PC-9 (cell line): ENCODE measurements around the gene CYP11A1. TPM values are rescaled to one million over a fixed set of nuclear protein-coding genes. Genes with fewer than 3 reads are reported as not detected.

Experiments used
- BruUV-seq: library from RNA; stranded (reverse); fragments of 400-500 nt; replicated peaks from 2 replicates; lab custom pipeline; 2021; lab: Mats Ljungman, UMichigan
- CTCF ChIA-PET: fragments of 300-600 bp; sonication (Branson Sonifier 250); formaldehyde crosslinking; loops from one replicate; lab custom pipeline; 2022; ENCODE audit warnings: antibody characterized with exemption; lab: Charles Lee
- POLR2A ChIA-PET: fragments of 300-600 bp; sonication (Branson Sonifier 250); formaldehyde crosslinking; loops from one replicate; lab custom pipeline; 2022; ENCODE audit warnings: antibody characterized with exemption; ENCODE audit not compliant: unreplicated experiment; lab: Charles Lee
- DNase-seq, 2 experiments: peaks; one replicate each; pipeline versions ENCODE4 v3.0.0 to v3.0.0-alpha.2; 2015 to 2022; ENCODE audit warnings: mixed read lengths in 1 of 2
- H2AFZ ChIP-seq: fragments of 200-600 bp; sonication (generic); 2 replicates; pipeline ENCODE4 v1.8.1; 2017; ENCODE audit warnings: antibody characterized with exemption
- H3F3A ChIP-seq: fragments of 200-600 bp; sonication (generic); 2 replicates; pipeline ENCODE4 v1.8.1; 2017; ENCODE audit warnings: antibody characterized with exemption, mild to moderate bottlenecking, low read depth; ENCODE audit not compliant: insufficient read depth
- H3K27ac ChIP-seq: fragments of 200-600 bp; sonication (generic); 2 replicates; pipeline ENCODE4 v1.6.1; 2016; ENCODE audit warnings: mixed run types
- H3K27me3 ChIP-seq: fragments of 200-600 bp; sonication (generic); 2 replicates; pipeline ENCODE4 v1.6.1; 2016; ENCODE audit warnings: low read depth, mixed run types; ENCODE audit not compliant: insufficient read depth
- H3K36me3 ChIP-seq: fragments of 200-600 bp; sonication (generic); 2 replicates; pipeline ENCODE4 v1.6.1; 2016; ENCODE audit warnings: low read depth, mixed run types
- H3K4me1 ChIP-seq: fragments of 200-600 bp; sonication (generic); replicated peaks from 2 replicates; pipeline ENCODE4 v1.6.1; 2016; ENCODE audit warnings: mixed run types; ENCODE audit not compliant: insufficient read depth
- H3K4me2 ChIP-seq: fragments of 200-600 bp; sonication (generic); 2 replicates; pipeline ENCODE4 v1.6.1; 2017; ENCODE audit warnings: mixed run types
- H3K4me3 ChIP-seq: fragments of 200-600 bp; sonication (generic); 2 replicates; pipeline ENCODE4 v1.6.1; 2016; ENCODE audit warnings: mixed run types
- H3K79me2 ChIP-seq: fragments of 200-600 bp; sonication (generic); 2 replicates; pipeline ENCODE4 v1.6.1; 2017; ENCODE audit warnings: low read depth, mixed run types
- H3K9me2 ChIP-seq: fragments of 200-600 bp; sonication (generic); 2 replicates; pipeline ENCODE4 v1.8.1; 2017; ENCODE audit warnings: mild to moderate bottlenecking; ENCODE audit not compliant: insufficient read depth
- H3K9me3 ChIP-seq: fragments of 200-600 bp; sonication (generic); 2 replicates; pipeline ENCODE4 v1.8.1; 2016; ENCODE audit warnings: low read depth; ENCODE audit not compliant: insufficient read depth
- H4K20me1 ChIP-seq: fragments of 200-600 bp; sonication (generic); 2 replicates; pipeline ENCODE4 v1.8.1; 2017; ENCODE audit not compliant: insufficient read depth
- CTCF ChIP-seq: fragments of 200-600 bp; sonication (generic); conservative IDR thresholded peaks from 2 replicates; pipeline ENCODE4 v1.6.1; 2017; ENCODE audit warnings: mixed run types, antibody characterized with exemption, mild to moderate bottlenecking, moderate library complexity
- EZH2 ChIP-seq: fragments of 200-600 bp; sonication (generic); IDR thresholded peaks from 2 replicates; pipeline ENCODE4 v1.8.0; 2017; ENCODE audit warnings: antibody characterized with exemption, low read depth
- intact Hi-C: fragments of 100-400 bp; cut with micrococcal nuclease; formaldehyde crosslinking; loops from one replicate; pipeline ENCODE4 v1.10.0; 2022; ENCODE audit not compliant: unreplicated experiment
- total RNA-seq: library from RNA; stranded (reverse); gene quantifications from 2 replicates; pipeline ENCODE4 v1.2.3, GENCODE V29; 2021

CYP11A1 gene
- total RNA-seq, 1 experiment from 2014 or later: 7.1 TPM

GRCh38 chr15:74303741-74304309 lies 63.6 kb downstream of the CYP11A1 start:
- ChIA-PET POLR2A (no interaction called here), CTCF (no interaction called here)
- H3K79me2 ChIP-seq: no peaks in the 10 kb centered on the region
- no peaks in the 10 kb centered on the region for H3F3A ChIP-seq
- DNase-seq: no peak
- no peak overlapping the region for H3K4me3 ChIP-seq
- H2AFZ ChIP-seq: no peak overlapping the region
- 0 out of 2 replicates have a peak, but pooled peaks cover 4% of the 10 kb centered on the region for H3K27me3 ChIP-seq
- intact Hi-C loops: loop anchor here (1.0 to 5.0 kb wide), 3 partner anchors 62 to 177 kb away; no protein-coding TSS in a partner anchor
- no peaks in the 10 kb centered on the region for H3K9me3 ChIP-seq
- no peak overlapping the region for H3K27ac ChIP-seq
- H4K20me1 ChIP-seq: no peaks in the 10 kb centered on the region
- H3K4me1 ChIP-seq: peaks cover 6% of the 10 kb centered on the region; the same call in 1 of the 2 replicates
- no peak for TF ChIP-seq CTCF
- no peak for TF ChIP-seq EZH2
- no peak overlapping the region for H3K4me2 ChIP-seq
- H3K9me2 ChIP-seq: no peaks in the 10 kb centered on the region
- H3K36me3 ChIP-seq: no peaks in the 10 kb centered on the region
- BruUV-seq: no TSS peak

GRCh38 chr15:74302821-74303359 lies 64.6 kb downstream of the CYP11A1 start:
- peak in 1 of 2 experiments; percentile 62 for DNase-seq
- no peaks in the 10 kb centered on the region for H3K36me3 ChIP-seq
- no peak overlapping the region for H2AFZ ChIP-seq
- POLR2A ChIA-PET: no interaction called here
- peaks cover 6% of the 10 kb centered on the region; the same call in 1 of the 2 replicates for H3K4me1 ChIP-seq
- H3K4me2 ChIP-seq: no peak overlapping the region
- H3K79me2 ChIP-seq: no peaks in the 10 kb centered on the region
- no peak overlapping the region for H3K27ac ChIP-seq
- no TSS peak for BruUV-seq
- H3K9me2 ChIP-seq: no peaks in the 10 kb centered on the region
- no peak overlapping the region for H3K4me3 ChIP-seq
- H4K20me1 ChIP-seq: no peaks in the 10 kb centered on the region
- H3K27me3 ChIP-seq: 0 out of 2 replicates have a peak, but pooled peaks cover 4% of the 10 kb centered on the region
- H3F3A ChIP-seq: no peaks in the 10 kb centered on the region
- no peaks in the 10 kb centered on the region for H3K9me3 ChIP-seq
- CTCF ChIA-PET: no interaction called here
- TF ChIP-seq CTCF (peak; percentile 84), EZH2 (no peak)
- intact Hi-C loops: loop anchor here (1.0 to 5.0 kb wide), 3 partner anchors 61 to 176 kb away; no protein-coding TSS in a partner anchor

- Histone ChIP-seq H4K20me1 (no peaks in the 10 kb centered on the region), H3K27me3 (0 out of 2 replicates have a peak, but pooled peaks cover 4% of the 10 kb centered on the region), H3K9me2 (no peaks in the 10 kb centered on the region), H3K4me2 (no peak overlapping the region), H3K4me3 (no peak overlapping the region), H3K36me3 (no peaks in the 10 kb centered on the region), H3K9me3 (no peaks in the 10 kb centered on the region), H3K79me2 (no peaks in the 10 kb centered on the region), H2AFZ (no peak overlapping the region), H3K27ac (no peak overlapping the region), H3K4me1 (no peaks in the 10 kb centered on the region), H3F3A (no peaks in the 10 kb centered on the region)
- CTCF ChIA-PET: no interaction called here
- intact Hi-C loops: loop anchor here (5.0 kb wide), 2 partner anchors 59 to 124 kb away; no protein-coding TSS in a partner anchor
- POLR2A ChIA-PET: no interaction called here
- TF ChIP-seq CTCF: no peak
- TF ChIP-seq EZH2: no peak
- DNase-seq: no peak
- BruUV-seq: no TSS peak
These were observed 65.7 kb downstream of the CYP11A1 start for GRCh38 chr15:74301583-74302361.
